HG02623 (cell line): Measurements from ENCODE around the gene ATXN7L2.

Experiments used
- ATAC-seq: cut with Tn5 transposase; IDR thresholded peaks from one replicate; pipeline ENCODE4 v1.9.1; 2021; ENCODE audit warnings: moderate library complexity; ENCODE audit not compliant: unreplicated experiment

The ATXN7L2 gene

DNA sequence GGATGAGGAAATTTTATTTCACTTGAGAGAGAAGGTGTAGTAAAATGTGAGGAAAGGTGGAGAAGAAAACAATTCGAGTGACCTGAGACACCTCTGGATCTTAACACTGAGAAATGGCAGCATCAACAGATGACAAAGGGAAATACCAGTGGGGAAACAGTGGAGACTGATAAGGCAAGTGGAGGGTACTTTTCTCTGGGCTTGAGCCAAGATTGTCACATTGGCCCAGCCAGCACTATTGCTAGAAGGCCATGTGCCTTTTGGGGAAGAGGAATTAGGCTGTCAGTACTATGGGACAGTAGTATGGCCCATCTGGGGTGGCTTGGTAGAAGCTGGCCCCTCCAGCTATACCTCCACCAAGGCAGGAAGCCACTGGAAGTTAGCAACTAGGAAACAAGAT lies 9.0 kb upstream of the ATXN7L2 start:
- ATAC-seq, result no peak

DNA sequence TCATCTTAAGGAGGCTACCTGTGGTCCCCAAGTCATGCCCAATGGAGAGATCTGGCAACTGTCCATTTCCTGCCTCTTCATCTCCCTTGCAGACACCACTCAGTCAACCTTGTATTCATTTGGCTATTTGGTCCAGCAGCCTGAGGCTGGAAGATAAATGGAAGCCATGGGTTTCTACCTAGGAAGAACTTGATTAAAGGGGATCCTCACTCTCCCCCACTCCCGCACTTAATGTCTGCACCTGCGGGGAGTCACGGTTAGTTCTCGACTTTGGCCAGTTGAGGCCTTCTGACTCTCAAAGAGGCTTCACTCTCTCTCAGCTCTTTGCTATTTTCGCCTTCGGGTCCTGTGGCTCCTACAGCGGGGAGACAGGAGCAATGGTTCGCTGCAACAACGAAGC lies 8.4 kb upstream of the ATXN7L2 start:
- no peak for ATAC-seq

DNA sequence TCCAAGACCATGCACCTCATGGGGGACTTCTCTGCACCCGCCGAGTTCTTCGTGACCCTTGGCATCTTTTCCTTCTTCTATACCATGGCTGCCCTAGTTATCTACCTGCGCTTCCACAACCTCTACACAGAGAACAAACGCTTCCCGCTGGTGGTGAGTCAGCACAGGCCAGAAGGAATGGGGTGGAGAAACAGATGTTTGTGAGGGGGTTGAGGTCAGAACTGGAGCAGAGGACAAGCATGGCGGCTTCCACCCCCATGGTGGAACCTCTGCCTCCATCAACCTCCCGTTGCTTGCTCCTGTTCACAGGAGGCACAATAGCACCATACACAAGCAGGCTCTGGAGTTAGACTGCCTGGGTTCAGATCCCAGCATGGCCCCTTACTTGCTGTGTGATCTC lies 6.9 kb upstream of the ATXN7L2 start:
- no peak for ATAC-seq

DNA sequence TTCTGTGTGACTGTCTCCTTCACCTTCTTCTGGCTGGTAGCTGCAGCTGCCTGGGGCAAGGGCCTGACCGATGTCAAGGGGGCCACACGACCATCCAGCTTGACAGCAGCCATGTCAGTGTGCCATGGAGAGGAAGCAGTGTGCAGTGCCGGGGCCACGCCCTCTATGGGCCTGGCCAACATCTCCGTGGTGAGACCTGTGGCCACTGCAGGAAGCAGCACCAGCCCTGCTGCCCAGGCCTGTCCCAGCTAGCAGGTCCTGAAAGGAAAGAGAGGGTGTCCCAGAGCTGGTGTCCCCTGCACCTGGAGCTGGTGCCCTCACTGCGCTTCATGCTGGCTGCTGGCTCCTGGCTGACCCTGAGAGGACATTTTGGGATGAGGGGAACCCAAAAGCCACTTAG lies 5.9 kb upstream of the ATXN7L2 start:
- no peak for ATAC-seq

DNA sequence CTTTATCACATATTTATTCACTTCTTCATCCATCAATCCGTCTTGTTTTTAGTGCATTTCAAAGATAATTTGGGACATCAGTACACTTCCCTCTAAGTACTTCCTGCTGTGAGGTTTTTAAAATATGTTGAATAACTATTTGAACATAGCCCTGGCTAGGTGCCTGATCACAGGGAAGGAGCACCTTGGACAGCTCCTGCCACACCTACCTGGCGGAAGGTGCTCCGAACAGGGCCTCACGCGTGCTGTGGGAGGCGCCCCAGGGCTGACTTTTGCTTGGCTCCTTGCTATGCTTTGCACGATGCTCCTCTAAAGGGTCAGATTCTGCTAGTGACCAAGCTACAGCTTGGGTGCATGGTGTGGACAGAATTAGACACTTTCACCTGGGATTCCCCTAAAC lies 4.9 kb upstream of the ATXN7L2 start:
- ATAC-seq, result no peak

DNA sequence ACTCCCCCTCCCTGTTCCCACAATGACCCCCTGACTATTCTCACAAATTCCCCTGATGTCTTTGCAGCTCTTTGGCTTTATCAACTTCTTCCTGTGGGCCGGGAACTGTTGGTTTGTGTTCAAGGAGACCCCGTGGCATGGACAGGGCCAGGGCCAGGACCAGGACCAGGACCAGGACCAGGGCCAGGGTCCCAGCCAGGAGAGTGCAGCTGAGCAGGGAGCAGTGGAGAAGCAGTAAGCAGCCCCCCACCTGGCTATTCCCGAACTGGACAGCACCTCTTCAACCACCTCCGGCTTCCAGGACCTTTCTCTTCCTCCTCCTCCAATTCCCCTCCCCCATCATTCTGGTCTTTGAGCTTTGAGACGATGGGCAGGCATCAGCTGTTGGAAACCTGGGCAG lies 4.4 kb upstream of the ATXN7L2 start:
- no peak for ATAC-seq

DNA sequence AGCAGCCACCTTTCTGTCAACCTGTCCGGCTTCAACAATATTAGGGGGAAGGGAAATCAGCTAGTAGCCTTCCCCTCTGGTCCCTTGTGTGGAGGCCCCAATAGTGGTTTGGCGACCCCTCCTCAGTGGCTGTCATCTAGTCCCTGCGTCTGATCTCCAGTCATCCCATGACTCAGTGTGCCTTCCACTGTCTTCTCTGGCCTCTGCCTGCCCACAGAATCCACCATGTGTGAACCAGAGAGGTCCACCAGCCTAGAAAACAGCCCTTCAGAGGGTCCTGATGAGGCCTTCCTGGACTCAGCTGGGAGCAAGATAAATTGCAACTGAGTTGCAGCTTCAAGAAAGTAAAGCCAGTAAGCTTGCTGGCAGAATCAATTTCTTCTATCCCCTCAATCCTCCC lies 3.8 kb upstream of the ATXN7L2 start:
- ATAC-seq, result no peak

DNA sequence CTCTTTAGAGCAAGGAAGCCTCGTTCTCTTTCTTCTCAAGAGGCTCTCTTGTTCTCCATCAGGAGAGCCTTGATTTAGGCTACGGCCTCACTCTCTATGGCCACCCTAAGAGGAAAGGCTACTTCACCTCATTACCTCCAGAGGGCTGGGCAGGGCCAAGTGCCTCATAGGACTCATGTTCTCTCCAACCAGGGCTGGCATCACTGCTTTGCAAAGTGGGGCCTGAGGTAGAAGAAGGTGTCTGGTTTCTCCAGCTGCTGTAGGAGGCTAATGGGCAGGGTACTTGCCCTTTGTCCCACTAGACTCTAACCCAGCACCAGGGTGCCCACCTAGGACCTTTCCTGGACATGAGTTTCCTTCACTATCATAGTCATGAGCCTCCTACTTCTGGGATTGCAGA lies 2.1 kb upstream of the ATXN7L2 start:
- ATAC-seq, result no peak

DNA sequence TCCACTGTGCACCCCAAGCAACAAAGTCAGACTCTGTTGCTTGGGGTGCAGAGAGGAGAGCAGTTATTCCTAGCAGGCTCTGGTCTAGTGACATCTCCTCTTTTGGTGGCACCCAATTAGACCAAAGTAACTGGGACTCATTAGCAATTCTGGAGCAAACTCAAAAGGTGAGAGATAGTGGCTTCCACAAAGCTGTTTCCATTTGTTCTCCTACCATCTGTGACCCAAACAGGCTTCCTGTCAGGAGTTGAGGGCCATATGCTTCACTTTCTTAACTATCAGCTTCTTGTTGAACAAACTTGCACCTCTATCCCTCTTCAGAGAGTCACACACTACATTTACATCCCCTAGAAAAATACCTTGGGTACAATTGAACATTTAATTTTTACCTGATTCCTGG lies 1.5 kb upstream of the ATXN7L2 start:
- no peak for ATAC-seq

DNA sequence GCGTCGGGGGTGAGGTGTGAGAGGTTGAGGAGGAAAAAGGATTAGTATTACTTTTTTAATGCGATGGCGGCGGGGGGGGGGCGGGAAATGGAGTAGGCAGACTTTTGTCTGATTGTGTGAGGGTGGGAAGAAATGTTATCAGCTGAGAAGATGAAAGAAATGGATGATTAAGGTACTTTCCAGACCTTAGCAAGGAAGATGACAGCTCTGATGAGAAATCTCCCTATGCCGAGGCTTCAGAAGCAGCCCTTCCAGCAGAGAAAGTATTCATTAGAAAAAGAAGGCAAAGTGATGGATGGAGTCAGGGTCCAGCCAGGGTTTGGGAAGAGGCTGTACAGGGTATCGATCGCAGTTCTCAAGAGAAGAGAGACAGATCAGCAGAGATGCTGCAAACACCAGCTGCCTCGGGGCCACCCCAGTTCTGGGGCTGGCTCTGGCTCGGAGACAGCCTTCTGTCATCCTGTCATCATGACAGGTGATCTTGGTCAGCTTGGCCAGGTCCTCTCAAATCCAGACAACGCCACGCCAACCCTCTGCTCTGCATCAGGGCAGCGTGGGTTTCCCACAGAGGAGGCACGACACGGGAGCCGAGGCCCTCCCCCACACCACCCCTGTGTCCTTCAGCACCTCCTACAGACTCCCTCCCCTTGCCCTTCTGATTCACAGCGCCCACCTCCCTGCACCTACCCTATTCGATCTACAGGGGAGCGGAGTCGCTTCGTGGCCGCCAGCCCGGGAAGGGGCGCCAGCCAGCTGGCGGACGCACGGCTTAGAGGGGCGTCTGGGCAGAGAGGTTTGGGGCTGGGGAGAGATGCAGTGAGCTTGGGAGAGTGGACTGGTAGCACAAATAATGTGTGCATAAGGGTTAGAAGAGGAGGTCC lies 674 bp upstream of the ATXN7L2 start:
- peak; percentile 4 for ATAC-seq

DNA sequence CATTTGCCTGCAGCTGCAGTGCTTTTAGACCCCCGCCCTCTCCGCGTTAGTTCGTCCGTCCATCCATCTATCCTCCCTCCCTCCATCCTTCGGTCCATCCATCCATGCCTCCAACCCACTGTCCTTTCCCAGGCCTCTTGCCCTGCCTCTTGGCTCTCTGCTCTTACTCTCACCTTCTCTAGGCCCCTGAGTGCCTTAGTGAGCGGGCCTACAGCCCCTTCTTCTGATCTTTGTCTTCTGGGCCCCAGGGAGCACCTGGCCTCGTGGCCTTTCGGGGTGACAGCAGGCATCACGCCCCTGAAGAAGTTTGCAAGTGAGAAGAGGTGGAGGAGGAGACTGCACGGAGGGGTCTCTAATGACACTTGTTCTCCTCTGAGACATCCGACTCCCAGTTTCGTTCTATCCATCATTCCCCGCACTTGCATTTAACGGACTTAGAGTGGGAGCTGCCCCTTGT lies 842 bp downstream of the ATXN7L2 start:
- no peak for ATAC-seq

DNA sequence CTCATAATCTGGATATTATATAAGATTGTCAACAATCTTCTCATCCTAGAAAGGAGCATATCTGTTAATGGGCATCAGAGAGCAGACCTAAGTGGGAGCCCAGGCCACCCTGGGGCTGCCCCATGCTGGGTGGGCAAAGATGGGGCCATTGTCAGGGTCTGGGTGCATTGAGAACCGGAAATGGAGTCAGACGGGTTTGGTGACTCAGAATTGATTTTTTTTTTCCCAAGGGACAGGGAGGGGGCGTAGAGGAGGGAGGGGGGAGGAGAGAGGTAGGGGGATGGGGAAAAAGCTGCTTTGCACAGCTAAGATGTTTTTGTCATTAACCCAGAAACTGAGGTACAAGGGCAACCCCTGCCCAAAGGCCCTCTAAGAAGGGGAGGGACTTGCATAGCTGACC lies 1.3 kb downstream of the ATXN7L2 start:
- ATAC-seq, result no peak

DNA sequence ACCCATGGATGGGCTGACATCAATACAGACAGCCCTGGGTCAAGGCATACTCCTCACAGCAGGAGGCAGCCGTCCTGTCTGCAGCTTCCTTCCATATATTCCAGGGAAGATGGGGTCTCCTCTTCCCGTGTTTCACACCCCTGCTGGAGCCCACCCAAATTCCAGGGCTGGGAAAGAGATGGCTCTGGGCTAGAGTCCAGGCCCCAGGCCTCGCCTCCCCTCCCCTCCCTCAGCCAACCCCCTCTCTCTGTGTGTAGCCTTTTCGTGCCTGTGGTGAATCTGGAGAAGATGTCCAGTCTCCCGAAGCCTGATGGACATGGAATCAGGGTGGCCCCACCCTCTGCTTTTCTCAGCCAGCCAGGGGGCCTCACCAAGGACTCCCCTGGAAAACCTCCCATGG lies 3.6 kb downstream of the ATXN7L2 start:
- no peak for ATAC-seq

DNA sequence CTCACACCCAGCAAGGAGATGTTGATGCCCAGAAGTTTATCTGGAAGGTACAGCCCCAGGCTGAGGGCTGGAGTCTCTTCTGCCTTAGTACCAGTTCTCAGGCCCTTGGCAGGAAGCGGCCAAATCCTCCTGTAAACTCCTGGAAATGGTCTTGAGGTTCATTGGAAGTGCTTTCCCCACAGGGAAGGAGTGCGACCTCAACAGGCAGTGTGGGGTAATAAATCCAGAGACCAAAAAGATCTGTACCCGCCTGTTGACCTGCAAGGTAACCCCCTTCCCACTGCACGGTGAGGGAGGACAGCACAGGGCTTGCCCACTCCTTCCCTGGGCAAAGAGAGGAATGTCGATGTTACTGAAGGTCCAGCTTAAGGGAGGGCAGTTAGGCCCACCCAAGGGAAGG lies 4.5 kb downstream of the ATXN7L2 start:
- ATAC-seq, result no peak

DNA sequence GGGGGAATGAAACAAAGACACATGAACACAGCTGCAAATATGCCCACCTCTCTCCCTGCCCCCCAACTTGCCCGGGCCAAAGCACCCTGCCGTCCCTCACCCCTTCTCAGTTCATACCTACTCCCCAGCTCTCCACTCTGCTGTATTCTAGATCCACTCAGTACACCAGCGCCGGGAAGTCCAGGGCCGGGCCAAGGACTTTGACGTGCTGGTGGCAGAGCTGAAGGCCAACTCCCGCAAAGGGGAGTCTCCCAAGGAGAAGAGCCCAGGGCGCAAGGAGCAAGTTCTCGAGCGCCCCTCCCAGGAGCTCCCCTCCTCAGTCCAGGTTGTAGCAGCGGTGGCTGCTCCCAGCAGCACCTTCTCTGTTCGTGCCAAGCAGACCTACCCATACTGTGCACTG lies 5.0 kb downstream of the ATXN7L2 start:
- ATAC-seq, result no peak

DNA sequence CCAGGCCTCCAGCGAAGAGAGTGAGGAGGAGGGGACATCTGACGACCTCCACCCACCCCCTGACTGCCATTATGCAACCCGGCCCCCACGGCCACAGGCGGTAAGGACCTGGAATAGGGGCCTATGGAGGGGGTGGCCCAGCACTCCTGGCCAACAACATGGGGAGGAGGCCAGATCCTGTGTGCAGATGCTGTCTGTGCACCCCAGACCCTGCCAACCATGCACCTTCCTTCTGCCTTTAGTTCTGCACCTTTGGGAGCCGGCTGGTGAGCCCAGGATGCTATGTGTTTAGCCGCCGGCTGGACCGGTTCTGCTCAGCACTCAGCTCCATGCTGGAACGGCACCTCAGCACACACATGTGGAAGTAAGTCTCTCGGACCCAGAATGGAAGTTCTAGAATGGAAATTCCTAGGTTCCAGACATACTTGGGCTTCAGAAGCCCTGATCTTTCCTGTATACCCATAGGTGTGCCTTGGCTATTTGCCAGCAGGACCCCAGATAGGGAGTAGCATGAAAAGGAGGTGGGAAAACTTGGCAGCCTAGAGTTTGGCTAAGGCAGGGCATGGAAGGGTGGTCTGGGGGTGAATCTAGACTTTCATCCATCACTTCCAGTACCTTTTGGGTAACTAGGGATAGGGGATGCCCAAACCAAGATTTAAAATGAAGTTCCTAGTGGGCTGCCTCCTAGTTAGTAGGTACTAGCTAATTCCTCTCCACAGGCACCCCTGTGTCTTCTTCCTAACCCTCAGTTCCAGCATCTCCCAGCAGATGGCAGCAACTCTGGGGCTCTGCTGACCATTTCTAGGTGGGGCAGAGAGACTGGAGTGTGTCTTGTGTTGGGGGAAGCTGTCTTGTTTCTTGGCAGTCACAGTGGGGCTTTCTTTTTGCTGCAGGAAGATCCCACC lies 6.6 kb downstream of the ATXN7L2 start:
- ATAC-seq, result no peak

DNA sequence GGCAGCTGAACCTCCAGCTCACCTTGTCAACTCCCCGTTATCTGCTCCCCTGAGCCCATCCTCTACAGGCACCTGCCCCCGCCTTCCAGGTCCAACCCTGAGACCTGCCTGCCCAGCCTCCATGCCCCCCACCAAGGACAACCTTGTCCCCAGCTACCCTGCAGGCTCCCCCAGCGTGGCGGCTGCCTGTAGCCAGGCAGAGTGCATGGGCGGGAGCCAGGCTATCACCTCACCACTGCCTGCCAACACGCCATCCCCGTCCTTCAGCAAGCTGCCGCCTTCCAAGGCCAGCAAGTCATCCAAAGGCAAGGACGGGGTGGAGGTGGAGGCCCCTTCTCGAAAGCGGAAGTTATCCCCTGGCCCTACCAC lies 7.2 kb downstream of the ATXN7L2 start:
- no peak for ATAC-seq

DNA sequence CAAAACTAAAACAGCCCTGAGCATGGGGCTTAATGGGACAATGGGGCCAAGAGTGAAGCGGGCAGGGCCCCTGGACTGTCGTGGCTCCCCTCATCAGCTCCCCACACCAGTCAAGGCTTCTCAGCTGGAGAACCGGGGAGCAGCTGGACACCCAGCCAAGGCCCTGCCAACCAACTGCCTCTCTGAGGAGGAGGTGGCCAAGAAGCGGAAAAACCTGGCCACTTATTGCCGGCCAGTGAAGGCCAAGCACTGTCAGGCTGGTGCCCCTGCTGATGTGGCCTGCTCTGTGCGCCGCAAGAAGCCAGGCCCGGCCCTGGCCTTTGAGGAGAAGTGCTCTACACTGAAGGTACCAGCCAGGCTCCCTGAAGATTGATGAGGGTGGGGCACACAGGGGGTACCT lies 7.7 kb downstream of the ATXN7L2 start:
- ATAC-seq, result no peak

DNA sequence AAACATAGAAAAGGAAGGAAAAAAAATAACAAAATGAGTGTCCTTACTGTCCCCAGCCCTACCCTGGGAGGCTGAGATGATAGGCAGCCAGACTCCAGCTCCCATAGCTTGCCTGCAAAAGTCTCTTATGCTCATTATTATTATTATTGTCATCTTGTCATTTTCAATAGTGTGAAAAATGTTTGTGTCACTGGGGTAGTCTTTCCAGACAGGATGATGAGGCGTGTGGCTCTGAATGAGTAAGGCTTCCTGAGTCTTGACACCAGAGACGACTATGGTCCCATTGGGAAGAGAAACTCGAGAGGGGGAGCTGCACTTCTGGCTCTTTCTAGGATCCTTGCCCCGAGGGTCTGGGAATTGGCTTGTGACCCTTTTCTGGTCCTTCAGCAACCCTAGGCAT lies 9.1 kb downstream of the ATXN7L2 start:
- no peak for ATAC-seq

DNA sequence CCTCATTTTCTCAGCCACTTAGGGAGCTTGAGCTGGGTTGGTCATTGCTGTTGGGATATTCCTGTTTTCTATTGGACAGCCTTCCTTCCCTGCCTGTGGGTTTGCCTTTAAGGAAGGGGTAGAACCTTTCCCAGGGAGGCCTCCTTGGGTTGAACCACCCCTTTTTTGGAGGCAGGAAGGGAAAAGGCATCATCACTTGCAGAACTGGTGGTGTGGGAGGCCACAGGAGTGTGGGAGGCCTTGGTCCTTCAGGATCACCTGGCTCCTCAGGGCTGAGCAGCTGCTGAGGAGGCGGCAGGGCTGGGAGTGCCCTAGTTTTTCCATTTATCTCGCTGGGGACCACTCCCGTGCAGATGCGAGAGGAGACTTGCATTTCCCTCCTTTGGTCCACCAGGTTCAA lies 9.5 kb downstream of the ATXN7L2 start:
- no peak for ATAC-seq

DNA sequence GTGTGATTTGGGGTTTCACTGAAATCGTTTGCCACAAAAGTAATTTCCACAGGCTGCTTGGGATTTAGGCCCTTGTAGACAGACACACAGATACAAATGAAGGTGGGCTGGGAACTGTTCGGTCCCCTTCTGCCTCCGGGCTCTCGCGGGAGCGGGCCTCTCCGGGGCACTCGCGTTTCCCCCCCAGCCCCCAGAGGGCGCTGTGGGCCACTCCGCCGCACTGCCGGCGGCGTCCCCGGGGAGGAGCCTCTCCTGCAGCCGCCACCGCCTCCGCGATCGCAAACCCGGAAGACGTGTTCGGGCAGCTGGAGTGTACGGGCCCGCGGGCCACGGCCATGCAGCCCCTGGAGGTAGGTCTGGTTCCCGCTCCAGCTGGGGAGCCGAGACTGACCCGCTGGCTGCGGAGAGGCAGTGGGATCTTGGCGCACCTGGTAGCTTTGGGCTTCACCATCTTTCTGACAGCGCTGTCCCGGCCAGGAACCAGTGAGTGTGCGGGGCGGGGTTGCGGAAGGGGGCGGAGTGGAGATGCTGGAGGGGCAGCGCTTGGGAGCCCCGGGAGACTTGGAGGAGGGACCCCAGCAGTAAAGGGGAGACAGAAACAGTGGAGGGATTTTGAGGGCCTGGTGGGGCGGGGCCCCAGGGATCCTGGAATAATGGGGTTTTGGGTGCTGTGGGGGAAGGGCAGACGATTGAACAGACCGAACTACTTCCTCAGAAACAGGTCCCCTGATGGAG lies 10.3 kb downstream of the ATXN7L2 start, which contains the start of gene CYB561D1:
TSS of gene CYB561D1 (plus strand) at position 290 of the 735 bp plus-strand sequence. CDS start at position 336, 46 bp downstream.
- peak; percentile 82 for ATAC-seq
